ENCODE measurements around the gene TNPO1. TPM values are rescaled to one million over a fixed set of nuclear protein-coding genes. Genes with fewer than 3 reads are reported as not detected.

TNPO1 gene
- total and polyA plus RNA-seq, 2 of the 8 experiments (the other 6 are each of a cell fraction or from before 2014, with no cell fraction given) = 38.5 to 211 TPM

DNA sequence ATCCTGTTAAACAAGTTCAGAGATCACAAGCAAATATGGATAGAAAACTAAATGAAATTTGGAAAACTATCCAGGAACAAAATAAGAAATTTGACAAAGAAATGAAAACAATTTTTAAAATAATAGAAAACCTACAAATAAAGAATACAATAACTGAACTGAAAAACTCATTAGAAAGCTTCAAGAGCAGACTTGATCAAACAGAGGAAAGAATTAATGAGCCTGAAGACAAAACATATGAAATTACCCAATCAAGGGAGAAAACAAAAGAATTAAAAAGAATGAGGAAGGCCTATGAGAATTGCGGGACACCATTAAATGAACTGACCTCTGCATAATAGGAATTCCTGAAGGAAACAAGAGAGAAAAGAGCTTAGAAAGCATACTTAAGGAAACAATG lies 39.8 kb upstream of the TNPO1 start:
- no peak overlapping the region for H2BK20ac ChIP-seq (ENCODE audit: low read length)
- H4K8ac ChIP-seq (ENCODE audit: extremely low read depth, insufficient read depth, low read length) = no peak overlapping the region
- H3K56ac ChIP-seq (replicated peaks; ENCODE audit: insufficient read length, low read depth, low read length) = no peak overlapping the region
- H3K4me2 ChIP-seq (ENCODE audit: insufficient read depth in 1 of 2, low read depth in 2 of 2, low read length in 2 of 2) = no peak overlapping the region
- no peak overlapping the region for H3K14ac ChIP-seq (ENCODE audit: insufficient read length)
- H2BK12ac ChIP-seq (ENCODE audit: low read depth, low read length) = no peak overlapping the region
- no peak overlapping the region for H3K4ac ChIP-seq (replicated peaks; ENCODE audit: insufficient read length, low read depth, low read length)
- H3K27ac ChIP-seq (ENCODE audit: low read depth, low read length) = no peak overlapping the region
- CTCF ChIA-PET (ENCODE audit: partially characterized antibody) = no interaction called here
- H3K27me3 ChIP-seq (replicated peaks in 1 of 4; ENCODE audit: control insufficient read depth in 3 of 4, extremely low read depth in 1 of 4, insufficient read depth in 3 of 4, low read length in 3 of 4) = no peaks in the 10 kb centered on the region
- no peaks in the 10 kb centered on the region for H3K23me2 ChIP-seq (ENCODE audit: low read depth, low read length)
- H3K79me1 ChIP-seq (ENCODE audit: low read depth, low read length) = no peaks in the 10 kb centered on the region
- no peaks in the 10 kb centered on the region for H3K79me2 ChIP-seq (ENCODE audit: control insufficient read depth in 1 of 2, insufficient read depth in 2 of 2, low read length in 2 of 2)
- no peak overlapping the region for H3K18ac ChIP-seq (ENCODE audit: extremely low read depth, low read length)
- no peak overlapping the region for H3K23ac ChIP-seq (ENCODE audit: insufficient read length)
- 0 out of 4 replicates have a peak, but pooled peaks cover 0 to 2% of the 10 kb centered on the region in 2 experiments for H3K9me3 ChIP-seq (ENCODE audit: insufficient read depth in 2 of 2, low read depth in 1 of 2, low read length in 1 of 2)
- H4K91ac ChIP-seq (replicated peaks; ENCODE audit: insufficient read length, low read length) = no peak overlapping the region
- H2AK5ac ChIP-seq (ENCODE audit: low read depth, low read length) = no peak overlapping the region
- no peaks in the 10 kb centered on the region for H3K4me1 ChIP-seq (replicated peaks in 1 of 4; ENCODE audit: control insufficient read depth in 3 of 4, insufficient read depth in 4 of 4, low read length in 3 of 4)
- no peak overlapping the region for H4K5ac ChIP-seq (ENCODE audit: insufficient read length, low read depth, low read length)
- no peak overlapping the region for H3K4me3 ChIP-seq (ENCODE audit: extremely low read depth in 1 of 4, insufficient read depth in 2 of 4, low read depth in 3 of 4, low read length in 4 of 4)
- no peak overlapping the region for H2BK5ac ChIP-seq (ENCODE audit: low read depth, low read length)
- POLR2A ChIA-PET (ENCODE audit: partially characterized antibody) = no interaction called here
- WGBS, 2 experiments (ENCODE audit: extremely low coverage in 1 of 2, insufficient coverage in 1 of 2, insufficient read length in 1 of 2, insufficient replicate concordance in 2 of 2, low coverage in 1 of 2, low lambda C conversion rate in 2 of 2, missing lambda C conversion rate in 1 of 2) = 84% methylated on average over 1 of the region's 1 CpG; no CpG with 5 or more reads in 1 of the 2 experiments
- DNase-seq (ENCODE audit: low read depth in 1 of 2, low spot score in 2 of 2) (no peak), FAIRE-seq (no peak)
- no peak overlapping the region for H2AFZ ChIP-seq (ENCODE audit: low read length)
- no peak overlapping the region for H3K9ac ChIP-seq (replicated peaks in 1 of 4; ENCODE audit: extremely low read depth in 1 of 4, low read depth in 3 of 4, low read length in 3 of 4)
- H3K36me3 ChIP-seq (ENCODE audit: control insufficient read depth in 2 of 4, insufficient read depth in 4 of 4, low read length in 3 of 4) = no peaks in the 10 kb centered on the region
- no peaks in the 10 kb centered on the region for H4K20me1 ChIP-seq (replicated peaks in 1 of 2; ENCODE audit: control insufficient read depth in 1 of 2, insufficient read depth in 2 of 2, low read length in 2 of 2)
- H2BK15ac ChIP-seq (ENCODE audit: low read length) = no peak overlapping the region
- H2BK120ac ChIP-seq (replicated peaks; ENCODE audit: low read depth, low read length) = no peak overlapping the region
- no peak for TF ChIP-seq ZNF274 (IDR thresholded peaks at IDR 0.05; ENCODE audit: borderline replicate concordance, extremely low read depth, low read length)
- TF ChIP-seq RNF2 (IDR thresholded peaks at IDR 0.05; ENCODE audit: borderline replicate concordance, low read depth, low read length, missing control alignments, poor library complexity, severe bottlenecking) = no peak
- TF ChIP-seq POLR2AphosphoS5 (IDR thresholded peaks at IDR 0.05; ENCODE audit: low read depth, low read length) = no peak
- no peak for TF ChIP-seq RXRA (IDR thresholded peaks at IDR 0.05; ENCODE audit: insufficient read depth, low read depth, low read length)
- no peak for TF ChIP-seq TEAD4 (IDR thresholded peaks at IDR 0.05; ENCODE audit: low read depth, low read length)
- TF ChIP-seq, protein P1, sequence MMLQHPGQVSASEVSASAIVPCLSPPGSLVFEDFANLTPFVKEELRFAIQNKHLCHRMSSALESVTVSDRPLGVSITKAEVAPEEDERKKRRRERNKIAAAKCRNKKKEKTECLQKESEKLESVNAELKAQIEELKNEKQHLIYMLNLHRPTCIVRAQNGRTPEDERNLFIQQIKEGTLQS (IDR thresholded peaks at IDR 0.05; ENCODE audit: insufficient read depth, low read depth, low read length) = no peak
- no peak for TF ChIP-seq CBX5 (IDR thresholded peaks at IDR 0.05; ENCODE audit: low read depth, low read length)
- no peak for TF ChIP-seq JUND (IDR thresholded peaks at IDR 0.05; ENCODE audit: low read length)
- TF ChIP-seq, protein P2, sequence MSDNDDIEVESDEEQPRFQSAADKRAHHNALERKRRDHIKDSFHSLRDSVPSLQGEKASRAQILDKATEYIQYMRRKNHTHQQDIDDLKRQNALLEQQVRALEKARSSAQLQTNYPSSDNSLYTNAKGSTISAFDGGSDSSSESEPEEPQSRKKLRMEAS (IDR thresholded peaks at IDR 0.05) = no peak
- TF ChIP-seq, protein P3, sequence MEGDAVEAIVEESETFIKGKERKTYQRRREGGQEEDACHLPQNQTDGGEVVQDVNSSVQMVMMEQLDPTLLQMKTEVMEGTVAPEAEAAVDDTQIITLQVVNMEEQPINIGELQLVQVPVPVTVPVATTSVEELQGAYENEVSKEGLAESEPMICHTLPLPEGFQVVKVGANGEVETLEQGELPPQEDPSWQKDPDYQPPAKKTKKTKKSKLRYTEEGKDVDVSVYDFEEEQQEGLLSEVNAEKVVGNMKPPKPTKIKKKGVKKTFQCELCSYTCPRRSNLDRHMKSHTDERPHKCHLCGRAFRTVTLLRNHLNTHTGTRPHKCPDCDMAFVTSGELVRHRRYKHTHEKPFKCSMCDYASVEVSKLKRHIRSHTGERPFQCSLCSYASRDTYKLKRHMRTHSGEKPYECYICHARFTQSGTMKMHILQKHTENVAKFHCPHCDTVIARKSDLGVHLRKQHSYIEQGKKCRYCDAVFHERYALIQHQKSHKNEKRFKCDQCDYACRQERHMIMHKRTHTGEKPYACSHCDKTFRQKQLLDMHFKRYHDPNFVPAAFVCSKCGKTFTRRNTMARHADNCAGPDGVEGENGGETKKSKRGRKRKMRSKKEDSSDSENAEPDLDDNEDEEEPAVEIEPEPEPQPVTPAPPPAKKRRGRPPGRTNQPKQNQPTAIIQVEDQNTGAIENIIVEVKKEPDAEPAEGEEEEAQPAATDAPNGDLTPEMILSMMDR (IDR thresholded peaks at IDR 0.05; ENCODE audit: control extremely low read depth in 1 of 3, insufficient read depth in 1 of 3, low read depth in 1 of 3, low read length in 3 of 3) = no peak
- TF ChIP-seq TCF12 (IDR thresholded peaks at IDR 0.05; ENCODE audit: low read depth, low read length) = no peak

Data from H1 (cell line).